NB4 (cell line): Measurements from ENCODE around the gene DSN1.

Experiments
- POLR2A ChIP-seq: IDR thresholded peaks from 2 replicates; pipeline ENCODE4 v1.6.1; 2011; ENCODE audit warnings: mild to moderate bottlenecking; ENCODE audit not compliant: insufficient read length; ENCODE audit errors: extremely low read depth
- TF ChIP-seq, protein P1 (sequence below): IDR thresholded peaks from one replicate; pipeline ENCODE4 v1.5.1; 2012; ENCODE audit warnings: low read depth, low read length

DNA sequence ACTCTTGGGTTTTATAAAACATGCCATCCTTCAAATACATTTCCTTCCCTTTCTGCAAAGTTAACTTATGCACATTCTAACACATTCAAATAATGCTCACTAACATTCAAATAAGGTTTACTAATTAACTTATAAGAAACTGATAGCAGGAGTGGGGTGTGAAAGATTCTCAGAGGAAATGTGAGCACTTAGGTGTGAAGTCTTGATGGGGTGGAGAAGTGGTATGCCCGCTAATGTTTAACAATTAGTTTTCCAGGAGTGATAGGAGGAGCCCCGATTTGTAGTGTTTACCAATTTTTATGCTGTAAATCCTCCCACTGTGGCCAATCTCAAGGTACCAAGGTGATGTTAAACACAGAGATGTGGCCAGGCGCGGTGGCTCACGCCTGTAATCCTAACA is 18.3 kb upstream of the DSN1 start:
- TF ChIP-seq, protein P1, sequence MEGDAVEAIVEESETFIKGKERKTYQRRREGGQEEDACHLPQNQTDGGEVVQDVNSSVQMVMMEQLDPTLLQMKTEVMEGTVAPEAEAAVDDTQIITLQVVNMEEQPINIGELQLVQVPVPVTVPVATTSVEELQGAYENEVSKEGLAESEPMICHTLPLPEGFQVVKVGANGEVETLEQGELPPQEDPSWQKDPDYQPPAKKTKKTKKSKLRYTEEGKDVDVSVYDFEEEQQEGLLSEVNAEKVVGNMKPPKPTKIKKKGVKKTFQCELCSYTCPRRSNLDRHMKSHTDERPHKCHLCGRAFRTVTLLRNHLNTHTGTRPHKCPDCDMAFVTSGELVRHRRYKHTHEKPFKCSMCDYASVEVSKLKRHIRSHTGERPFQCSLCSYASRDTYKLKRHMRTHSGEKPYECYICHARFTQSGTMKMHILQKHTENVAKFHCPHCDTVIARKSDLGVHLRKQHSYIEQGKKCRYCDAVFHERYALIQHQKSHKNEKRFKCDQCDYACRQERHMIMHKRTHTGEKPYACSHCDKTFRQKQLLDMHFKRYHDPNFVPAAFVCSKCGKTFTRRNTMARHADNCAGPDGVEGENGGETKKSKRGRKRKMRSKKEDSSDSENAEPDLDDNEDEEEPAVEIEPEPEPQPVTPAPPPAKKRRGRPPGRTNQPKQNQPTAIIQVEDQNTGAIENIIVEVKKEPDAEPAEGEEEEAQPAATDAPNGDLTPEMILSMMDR = no peak
- TF ChIP-seq POLR2A = no peak
